Neural cell (in vitro differentiated cells): Measurements from ENCODE around the gene LPP. TPM values are rescaled to one million over a fixed set of nuclear protein-coding genes. Genes with fewer than 3 reads are reported as not detected.

Source experiments
- H2AFZ ChIP-seq: fragments of 200-600, 300-800 bp; sonication (generic), shearing (Covaris generic); 2 replicates; pipeline ENCODE4 v1.6.0; 2014; ENCODE audit warnings: low read depth, mild to moderate bottlenecking, antibody characterized with exemption, low read length, moderate library complexity
- H3F3A ChIP-seq: fragments of 200-600 bp; shearing (Covaris generic); 2 replicates; pipeline ENCODE4 v1.6.1; 2016; ENCODE audit warnings: mild to moderate bottlenecking, moderate library complexity, mixed read lengths, antibody characterized with exemption, low read length; ENCODE audit not compliant: insufficient read depth, poor library complexity, severe bottlenecking
- H3K27ac ChIP-seq: fragments of 200-600, 300-800 bp; sonication (generic), shearing (Covaris generic); 2 replicates; pipeline ENCODE4 v1.5.1; 2014; ENCODE audit warnings: mild to moderate bottlenecking, low read length, moderate library complexity
- H3K27me3 ChIP-seq: fragments of 300-800, 200-600 bp; sonication (generic), shearing (Covaris generic); 2 replicates; pipeline ENCODE4 v1.6.0; 2014; ENCODE audit warnings: mild to moderate bottlenecking, low read depth, low read length, moderate library complexity; ENCODE audit not compliant: insufficient read depth
- H3K36me3 ChIP-seq: fragments of 300-800, 200-600 bp; sonication (generic), shearing (Covaris generic); 2 replicates; pipeline ENCODE4 v1.5.1; 2014; ENCODE audit warnings: mild to moderate bottlenecking, antibody characterized with exemption, low read length, moderate library complexity; ENCODE audit not compliant: insufficient read depth
- H3K4me2 ChIP-seq: fragments of 300-800, 200-600 bp; sonication (generic), shearing (Covaris generic); 2 replicates; pipeline ENCODE4 v1.6.0; 2014; ENCODE audit warnings: mild to moderate bottlenecking, low read length
- H3K4me3 ChIP-seq: fragments of 300-800, 200-600 bp; sonication (generic), shearing (Covaris generic); 2 replicates; pipeline ENCODE4 v1.5.1; 2014; ENCODE audit warnings: mild to moderate bottlenecking, low read length, moderate library complexity
- H3K79me2 ChIP-seq: fragments of 200-600 bp; shearing (Covaris generic); replicated peaks from 2 replicates; pipeline ENCODE4 v1.6.0; 2014; ENCODE audit warnings: mild to moderate bottlenecking, low read length, moderate library complexity; ENCODE audit not compliant: insufficient read depth
- H3K9ac ChIP-seq: fragments of 300-800, 200-600 bp; sonication (generic), shearing (Covaris generic); 2 replicates; pipeline ENCODE4 v1.6.1; 2016; ENCODE audit warnings: mild to moderate bottlenecking, low read length, mixed read lengths
- H3K9me2 ChIP-seq: fragments of 200-600 bp; shearing (Covaris generic); 2 replicates; pipeline ENCODE4 v1.6.1; 2016; ENCODE audit warnings: mild to moderate bottlenecking, low read length, mixed read lengths; ENCODE audit not compliant: insufficient read depth
- H3K9me3 ChIP-seq: fragments of 200-600, 300-800 bp; sonication (generic), shearing (Covaris generic); 2 replicates; pipeline ENCODE4 v1.6.1; 2016; ENCODE audit warnings: mild to moderate bottlenecking, mixed run types, low read length, moderate library complexity, mixed read lengths
- H4K20me1 ChIP-seq: fragments of 200-600 bp; shearing (Covaris generic); 2 replicates; pipeline ENCODE4 v1.6.1; 2016; ENCODE audit warnings: mild to moderate bottlenecking, mixed run types; ENCODE audit not compliant: insufficient read depth
- EP300 ChIP-seq: fragments of 450-650 bp; conservative IDR thresholded peaks from 2 replicates; pipeline ENCODE4 v1.6.1; 2014; ENCODE audit warnings: antibody characterized with exemption, mild to moderate bottlenecking, moderate library complexity; ENCODE audit not compliant: poor library complexity, severe bottlenecking
- EZH2 ChIP-seq: fragments of 200-600, 300-800 bp; shearing (Covaris generic), sonication (generic); IDR thresholded peaks from 2 replicates; pipeline ENCODE4 v1.6.1; 2014; ENCODE audit warnings: antibody characterized with exemption, low read length, borderline replicate concordance, mild to moderate bottlenecking; ENCODE audit not compliant: insufficient read depth, poor library complexity, severe bottlenecking
- MXI1 ChIP-seq: fragments of 450-650 bp; conservative IDR thresholded peaks from 2 replicates; pipeline ENCODE4 v1.6.1; 2014; ENCODE audit warnings: antibody characterized with exemption, mild to moderate bottlenecking; ENCODE audit not compliant: poor library complexity, severe bottlenecking
- POLR2AphosphoS5 ChIP-seq: IDR thresholded peaks from 2 replicates; pipeline ENCODE4 v1.6.1; 2012
- RAD21 ChIP-seq: fragments of 450-650 bp; conservative IDR thresholded peaks from 2 replicates; pipeline ENCODE4 v1.6.1; 2014; ENCODE audit warnings: antibody characterized with exemption, mild to moderate bottlenecking, moderate library complexity
- SMC3 ChIP-seq: fragments of 450-650 bp; conservative IDR thresholded peaks from 2 replicates; pipeline ENCODE4 v1.6.1; 2014; ENCODE audit warnings: antibody characterized with exemption, mild to moderate bottlenecking, moderate library complexity; ENCODE audit not compliant: poor library complexity
- TAF1 ChIP-seq: IDR thresholded peaks from 2 replicates; pipeline ENCODE4 v1.6.1; 2012; ENCODE audit warnings: low read depth
- polyA plus RNA-seq: library from polyadenylated mRNA; depleted of rRNA; stranded (reverse); fragments of >200 nt; gene quantifications from 2 replicates; pipeline ENCODE4 v1.2.3, GENCODE V29; 2014
- TF ChIP-seq, protein P1 (sequence below): fragments of 450-650 bp; IDR thresholded peaks from 2 replicates; pipeline ENCODE4 v1.5.1; 2014; ENCODE audit warnings: antibody characterized with exemption, mild to moderate bottlenecking, moderate library complexity; ENCODE audit not compliant: poor library complexity, severe bottlenecking
- TF ChIP-seq, protein P2 (sequence below): IDR thresholded peaks from 2 replicates; pipeline ENCODE4 v1.6.1; 2012; ENCODE audit warnings: borderline replicate concordance

The LPP gene
- polyA plus RNA-seq, 1 donor from 2014 or later = 3.0 TPM

DNA sequence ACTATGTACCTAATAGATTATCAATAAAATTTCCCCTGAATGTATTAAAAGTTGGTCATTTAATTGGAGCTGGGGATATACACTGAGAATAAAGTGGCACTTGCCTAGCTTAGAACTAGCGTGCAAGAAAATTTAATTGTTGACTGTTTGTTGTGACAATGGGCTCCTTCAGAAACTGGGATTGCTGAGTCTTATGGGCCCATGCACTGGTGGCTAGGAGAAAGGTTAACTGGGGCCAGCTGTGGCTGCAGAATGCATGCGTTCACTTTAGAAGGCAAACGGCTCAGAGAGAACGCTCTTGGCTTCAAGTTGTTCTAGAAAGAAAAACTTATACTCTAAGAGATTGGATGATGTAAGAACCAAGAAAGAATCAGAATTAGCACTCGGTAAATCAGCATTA is 18.7 kb upstream of the LPP start:
- H4K20me1 ChIP-seq = no peaks in the 10 kb centered on the region
- no peaks in the 10 kb centered on the region for H3K9me3 ChIP-seq
- no peak overlapping the region for H2AFZ ChIP-seq
- no peak overlapping the region for H3K27ac ChIP-seq
- TF ChIP-seq POLR2AphosphoS5 = no peak
- no peak for TF ChIP-seq SMC3
- TF ChIP-seq, protein P1, sequence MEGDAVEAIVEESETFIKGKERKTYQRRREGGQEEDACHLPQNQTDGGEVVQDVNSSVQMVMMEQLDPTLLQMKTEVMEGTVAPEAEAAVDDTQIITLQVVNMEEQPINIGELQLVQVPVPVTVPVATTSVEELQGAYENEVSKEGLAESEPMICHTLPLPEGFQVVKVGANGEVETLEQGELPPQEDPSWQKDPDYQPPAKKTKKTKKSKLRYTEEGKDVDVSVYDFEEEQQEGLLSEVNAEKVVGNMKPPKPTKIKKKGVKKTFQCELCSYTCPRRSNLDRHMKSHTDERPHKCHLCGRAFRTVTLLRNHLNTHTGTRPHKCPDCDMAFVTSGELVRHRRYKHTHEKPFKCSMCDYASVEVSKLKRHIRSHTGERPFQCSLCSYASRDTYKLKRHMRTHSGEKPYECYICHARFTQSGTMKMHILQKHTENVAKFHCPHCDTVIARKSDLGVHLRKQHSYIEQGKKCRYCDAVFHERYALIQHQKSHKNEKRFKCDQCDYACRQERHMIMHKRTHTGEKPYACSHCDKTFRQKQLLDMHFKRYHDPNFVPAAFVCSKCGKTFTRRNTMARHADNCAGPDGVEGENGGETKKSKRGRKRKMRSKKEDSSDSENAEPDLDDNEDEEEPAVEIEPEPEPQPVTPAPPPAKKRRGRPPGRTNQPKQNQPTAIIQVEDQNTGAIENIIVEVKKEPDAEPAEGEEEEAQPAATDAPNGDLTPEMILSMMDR = no peak
- TF ChIP-seq TAF1 = no peak
- no peak for TF ChIP-seq MXI1
- no peak for TF ChIP-seq RAD21
- TF ChIP-seq EZH2 = no peak
- TF ChIP-seq EP300 = no peak
- TF ChIP-seq, protein P2, sequence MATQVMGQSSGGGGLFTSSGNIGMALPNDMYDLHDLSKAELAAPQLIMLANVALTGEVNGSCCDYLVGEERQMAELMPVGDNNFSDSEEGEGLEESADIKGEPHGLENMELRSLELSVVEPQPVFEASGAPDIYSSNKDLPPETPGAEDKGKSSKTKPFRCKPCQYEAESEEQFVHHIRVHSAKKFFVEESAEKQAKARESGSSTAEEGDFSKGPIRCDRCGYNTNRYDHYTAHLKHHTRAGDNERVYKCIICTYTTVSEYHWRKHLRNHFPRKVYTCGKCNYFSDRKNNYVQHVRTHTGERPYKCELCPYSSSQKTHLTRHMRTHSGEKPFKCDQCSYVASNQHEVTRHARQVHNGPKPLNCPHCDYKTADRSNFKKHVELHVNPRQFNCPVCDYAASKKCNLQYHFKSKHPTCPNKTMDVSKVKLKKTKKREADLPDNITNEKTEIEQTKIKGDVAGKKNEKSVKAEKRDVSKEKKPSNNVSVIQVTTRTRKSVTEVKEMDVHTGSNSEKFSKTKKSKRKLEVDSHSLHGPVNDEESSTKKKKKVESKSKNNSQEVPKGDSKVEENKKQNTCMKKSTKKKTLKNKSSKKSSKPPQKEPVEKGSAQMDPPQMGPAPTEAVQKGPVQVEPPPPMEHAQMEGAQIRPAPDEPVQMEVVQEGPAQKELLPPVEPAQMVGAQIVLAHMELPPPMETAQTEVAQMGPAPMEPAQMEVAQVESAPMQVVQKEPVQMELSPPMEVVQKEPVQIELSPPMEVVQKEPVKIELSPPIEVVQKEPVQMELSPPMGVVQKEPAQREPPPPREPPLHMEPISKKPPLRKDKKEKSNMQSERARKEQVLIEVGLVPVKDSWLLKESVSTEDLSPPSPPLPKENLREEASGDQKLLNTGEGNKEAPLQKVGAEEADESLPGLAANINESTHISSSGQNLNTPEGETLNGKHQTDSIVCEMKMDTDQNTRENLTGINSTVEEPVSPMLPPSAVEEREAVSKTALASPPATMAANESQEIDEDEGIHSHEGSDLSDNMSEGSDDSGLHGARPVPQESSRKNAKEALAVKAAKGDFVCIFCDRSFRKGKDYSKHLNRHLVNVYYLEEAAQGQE = no peak
- no peaks in the 10 kb centered on the region for H3K9me2 ChIP-seq
- H3K79me2 ChIP-seq = no peaks in the 10 kb centered on the region
- no peak overlapping the region for H3K9ac ChIP-seq
- H3F3A ChIP-seq = no peaks in the 10 kb centered on the region
- no peaks in the 10 kb centered on the region for H3K36me3 ChIP-seq
- no peaks in the 10 kb centered on the region for H3K27me3 ChIP-seq
- no peak overlapping the region for H3K4me3 ChIP-seq
- H3K4me2 ChIP-seq = no peak overlapping the region

DNA sequence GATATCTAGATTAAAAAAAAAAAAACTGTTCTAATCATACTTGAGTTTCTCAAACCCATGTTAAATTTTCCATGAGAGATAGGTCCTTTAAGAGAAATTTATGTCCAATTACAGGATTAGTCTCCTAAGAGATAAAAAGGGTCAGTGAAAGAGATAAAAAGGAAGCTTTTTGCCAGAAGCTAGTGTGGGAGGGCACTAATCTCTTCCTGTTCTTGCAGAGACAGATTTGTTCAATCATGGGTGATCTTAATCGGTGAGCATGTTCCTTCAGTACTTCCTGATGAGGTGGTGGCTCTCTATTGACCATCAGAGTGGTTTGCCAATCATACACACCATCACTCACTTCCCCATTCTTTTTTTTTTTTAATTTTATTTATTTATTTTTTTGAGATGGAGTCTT is 16.9 kb upstream of the LPP start:
- Histone ChIP-seq H3F3A (no peaks in the 10 kb centered on the region), H3K9ac (no peak overlapping the region), H3K4me3 (no peak overlapping the region), H3K27ac (no peak overlapping the region), H3K9me2 (no peaks in the 10 kb centered on the region), H4K20me1 (no peaks in the 10 kb centered on the region), H3K36me3 (no peaks in the 10 kb centered on the region), H3K79me2 (no peaks in the 10 kb centered on the region), H2AFZ (no peak overlapping the region), H3K4me2 (no peak overlapping the region), H3K27me3 (no peaks in the 10 kb centered on the region), H3K9me3 (no peaks in the 10 kb centered on the region)
- TF ChIP-seq EZH2 (no peak), POLR2AphosphoS5 (no peak), SMC3 (no peak), EP300 (no peak), TAF1 (no peak), MXI1 (no peak), RAD21 (no peak)
- TF ChIP-seq, protein P2 = no peak
- TF ChIP-seq, protein P1 = no peak
